Measurements from ENCODE around the gene KCNG2.
"Not testable (repeated sequence)": the region's sequence is repeated elsewhere in the genome, so short reads cannot be mapped to it uniquely, and the experiment has no call there.

The KCNG2 gene

GRCh38 chr18:79872527-79873444, 75.0 kb downstream of the KCNG2 start:
- DNase-seq = no peak

- no peak for DNase-seq
Observed at GRCh38 chr18:79873449-79874110, 75.8 kb downstream of the KCNG2 start.

GRCh38 chr18:79874553-79875530, 77.1 kb downstream of the KCNG2 start:
- no peak for DNase-seq

- DNase-seq = no peak
Observed at GRCh38 chr18:79875531-79875919, 77.8 kb downstream of the KCNG2 start.

- no peak for DNase-seq
Observed at GRCh38 chr18:79875931-79876461, 78.3 kb downstream of the KCNG2 start.

- DNase-seq = no peak
Observed at GRCh38 chr18:79876497-79876896, 78.8 kb downstream of the KCNG2 start.

GRCh38 chr18:79877163-79878091, 79.7 kb downstream of the KCNG2 start:
- no peak for DNase-seq

- DNase-seq = not testable (repeated sequence)
Observed at GRCh38 chr18:79878246-79878645, 80.5 kb downstream of the KCNG2 start.

- no peak for DNase-seq
Observed at GRCh38 chr18:79878741-79879378, 81.1 kb downstream of the KCNG2 start.

GRCh38 chr18:79879566-79879965, 81.8 kb downstream of the KCNG2 start:
- DNase-seq = no peak

GRCh38 chr18:79881695-79882094, 84.0 kb downstream of the KCNG2 start:
- DNase-seq = no peak

GRCh38 chr18:79882522-79883241, 84.9 kb downstream of the KCNG2 start:
- DNase-seq = no peak

GRCh38 chr18:79883461-79884293, 85.9 kb downstream of the KCNG2 start:
- no peak for DNase-seq

GRCh38 chr18:79884294-79884962, 86.7 kb downstream of the KCNG2 start:
- DNase-seq = no peak

- DNase-seq = no peak
Observed at GRCh38 chr18:79884963-79885728, 87.4 kb downstream of the KCNG2 start.

GRCh38 chr18:79887181-79888000, 89.7 kb downstream of the KCNG2 start:
- DNase-seq = no peak

- DNase-seq = no peak
Observed at GRCh38 chr18:79888016-79888415, 90.3 kb downstream of the KCNG2 start.

All from activated gamma-delta T cell (primary cell).